GM10266 (cell line): ENCODE data around the gene KAT5.
"Not testable (repeated sequence)": the region's sequence is repeated elsewhere in the genome, so short reads cannot be mapped to it uniquely, and the experiment has no call there.

Source experiments
- DNase-seq: peaks from one replicate; pipeline ENCODE4 v3.0.0; 2012; ENCODE audit errors: extremely low spot score
- CTCF ChIP-seq: IDR thresholded peaks from 2 replicates; pipeline ENCODE4 v1.5.1; 2012; ENCODE audit warnings: mild to moderate bottlenecking, low read depth; ENCODE audit not compliant: control insufficient read depth, insufficient read depth; ENCODE audit errors: missing control alignments

Gene KAT5

GRCh38 chr11:65718964-65719492 is 7.0 kb downstream of the KAT5 start:
- TF ChIP-seq CTCF, result no peak
- no peak for DNase-seq

GRCh38 chr11:65719871-65720210 is 7.8 kb downstream of the KAT5 start:
- no peak for DNase-seq
- no peak for TF ChIP-seq CTCF

- peak; percentile 94 for DNase-seq
- TF ChIP-seq CTCF, result no peak
Observed at GRCh38 chr11:65720211-65720934, 8.3 kb downstream of the KAT5 start, which contains the start of gene RNASEH2C. Gene RNASEH2C, minus strand, starts transcription at chr11:65720798. Its CDS starts 40 bp downstream, at chr11:65720758.

GRCh38 chr11:65722261-65722660 is 10.2 kb downstream of the KAT5 start:
- TF ChIP-seq CTCF, result no peak
- DNase-seq, result no peak

- no peak for TF ChIP-seq CTCF
- DNase-seq, result no peak
Observed at GRCh38 chr11:65726660-65727059, 14.6 kb downstream of the KAT5 start.

- TF ChIP-seq CTCF, result no peak
- DNase-seq, result no peak
Observed at GRCh38 chr11:65727865-65728264, 15.8 kb downstream of the KAT5 start.

- no peak for DNase-seq
- TF ChIP-seq CTCF, result no peak
Observed at GRCh38 chr11:65730461-65730860, 18.4 kb downstream of the KAT5 start.

- DNase-seq, result not testable (repeated sequence)
Observed at GRCh38 chr11:65735111-65735510, 23.1 kb downstream of the KAT5 start.
